Subcutaneous adipose tissue (tissue), 4 donors: Measurements from ENCODE around the gene TSSK6. TPM values are rescaled to one million over a fixed set of nuclear protein-coding genes. Genes with fewer than 3 reads are reported as not detected.

Experiments
- CTCF ChIP-seq: fragments of 450-650 bp; IDR thresholded peaks from one replicate; pipeline ENCODE4 v1.5.1; 2016; ENCODE audit warnings: low read depth, mild to moderate bottlenecking, control low read depth, antibody characterized with exemption, moderate library complexity
- total RNA-seq, 4 donors: library from RNA; depleted of rRNA; stranded (reverse); fragments of >200 nt; gene quantifications; one replicate each; pipeline ENCODE4 v1.1.0, GENCODE V29; 2016

Gene TSSK6
- total RNA-seq, 4 donors from 2014 or later: 0.57 to 2.2 (median 1.3) TPM

- no peak for TF ChIP-seq CTCF
Observed at GRCh38 chr19:19501798-19502197, 13.6 kb downstream of the TSSK6 start.

DNA sequence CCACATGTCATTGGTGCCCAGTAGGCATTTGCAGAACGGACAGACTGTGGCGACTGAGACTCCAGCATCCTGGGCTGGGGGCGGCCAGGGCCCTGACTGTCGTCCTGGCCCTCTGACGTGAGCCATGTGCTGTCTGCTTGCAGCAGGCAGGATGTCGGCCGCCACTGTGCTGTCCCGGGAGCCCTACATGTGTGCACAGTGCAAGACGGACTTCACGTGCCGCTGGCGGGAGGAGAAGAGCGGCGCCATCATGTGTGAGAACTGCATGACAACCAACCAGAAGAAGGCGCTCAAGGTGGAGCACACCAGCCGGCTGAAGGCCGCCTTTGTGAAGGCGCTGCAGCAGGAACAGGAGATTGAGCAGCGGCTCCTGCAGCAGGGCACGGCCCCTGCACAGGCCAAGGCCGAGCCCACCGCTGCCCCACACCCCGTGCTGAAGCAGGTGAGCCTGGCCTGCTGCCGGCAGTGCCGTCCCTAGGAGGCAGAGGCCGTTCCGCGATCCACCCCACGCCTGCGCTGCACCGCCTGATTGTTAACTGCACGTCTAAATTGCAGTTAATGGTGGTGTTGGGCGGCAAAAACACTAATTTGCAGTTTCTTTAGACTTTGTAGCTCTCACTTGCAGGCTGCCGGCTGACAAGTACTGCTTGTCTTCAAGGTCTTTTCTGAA, 14.2 kb downstream of the TSSK6 start:
- no peak for TF ChIP-seq CTCF

DNA sequence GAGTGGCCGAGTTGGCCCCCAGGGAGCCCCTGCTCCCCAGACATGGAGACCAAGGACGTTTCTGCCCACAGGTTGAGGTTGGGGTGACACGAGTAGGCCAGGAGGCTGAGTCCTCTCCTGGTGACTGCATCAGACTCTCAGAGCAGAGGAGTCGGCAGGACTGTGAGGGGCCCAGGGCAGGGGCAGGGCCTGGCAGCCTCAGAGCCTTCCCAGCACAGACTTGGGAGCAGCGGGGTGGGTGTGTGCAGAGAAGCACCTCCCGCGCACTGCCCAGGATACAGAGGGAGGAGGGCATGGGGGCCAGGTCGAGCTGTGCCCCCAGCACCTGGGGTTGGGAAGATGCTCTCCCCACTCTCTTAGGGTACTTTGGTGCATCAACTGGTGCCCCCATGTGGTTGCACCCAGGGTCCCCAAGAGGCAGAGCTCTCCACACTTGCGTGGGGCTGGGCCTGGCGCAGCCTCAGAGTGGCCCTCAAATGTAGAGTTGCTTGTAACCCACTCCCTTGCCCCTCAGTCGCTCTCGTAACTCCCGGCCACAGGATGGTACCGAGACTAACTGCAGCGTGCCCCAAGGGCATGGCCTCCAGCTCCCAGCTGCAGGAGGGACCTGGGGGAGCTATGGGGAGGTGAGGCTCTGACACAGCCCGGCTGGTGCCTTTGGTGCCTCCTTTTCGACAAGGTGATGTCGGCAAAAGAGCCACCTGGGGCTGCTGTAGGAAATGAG, 15.9 kb downstream of the TSSK6 start:
- no peak for TF ChIP-seq CTCF

GRCh38 chr19:19498255-19498991, 16.9 kb downstream of the TSSK6 start:
- TF ChIP-seq CTCF: no peak

GRCh38 chr19:19495614-19496603, 19.4 kb downstream of the TSSK6 start:
- no peak for TF ChIP-seq CTCF

- no peak for TF ChIP-seq CTCF
Observed at GRCh38 chr19:19493841-19494546, 21.4 kb downstream of the TSSK6 start.
